Measurements from ENCODE around the gene ARRDC1.

GRCh38 chr9:137619240-137620047 is 14.0 kb downstream of the ARRDC1 start:
- no peak for TF ChIP-seq GATA2 (IDR thresholded peaks at IDR 0.05; ENCODE audit: low read depth, low read length)
- TF ChIP-seq GATA3 (IDR thresholded peaks at IDR 0.05; ENCODE audit: low read depth, low read length): no peak

Data from SH-SY5Y (cell line).